HG03095 (cell line): ENCODE measurements around the gene STK11IP.
"Not testable (repeated sequence)": the region's sequence is repeated elsewhere in the genome, so short reads cannot be mapped to it uniquely, and the experiment has no call there.

Source experiments
- ATAC-seq: cut with Tn5 transposase; IDR thresholded peaks from one replicate; pipeline ENCODE4 v1.9.1; 2021; ENCODE audit warnings: moderate library complexity; ENCODE audit not compliant: unreplicated experiment

The STK11IP gene

DNA sequence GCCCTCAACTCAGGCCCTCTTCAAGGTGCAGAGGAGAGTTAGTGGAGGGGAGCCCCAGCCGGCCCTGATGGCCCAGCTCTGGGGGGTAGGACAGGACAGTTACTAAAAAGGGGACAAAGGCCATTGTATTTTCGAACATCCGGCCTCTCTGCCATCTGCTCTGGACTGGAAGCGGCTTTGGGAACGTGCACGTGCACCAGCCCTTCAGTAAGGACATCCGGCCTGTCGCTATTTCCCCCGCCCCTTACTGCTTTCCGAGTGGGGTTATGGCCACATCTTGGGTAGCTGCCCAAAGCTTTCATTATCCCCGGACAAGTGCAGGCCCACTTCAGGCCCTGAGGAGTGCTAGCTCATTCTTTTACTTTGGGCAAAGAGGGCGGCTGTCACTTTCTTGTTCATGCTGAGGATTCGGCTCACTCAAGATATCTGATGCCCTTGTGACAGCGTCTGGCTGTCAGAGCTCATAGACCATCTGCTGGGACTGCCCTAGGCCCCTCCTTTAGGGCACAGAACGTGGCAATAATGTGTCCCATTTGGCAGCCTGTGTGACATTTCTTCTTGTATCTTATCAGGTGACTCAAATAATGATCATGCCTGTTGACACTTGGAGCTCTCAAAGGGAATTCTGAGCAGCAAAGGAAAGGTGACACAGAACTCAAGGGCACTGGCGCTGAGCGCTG, 47.3 kb downstream of the STK11IP start:
- ATAC-seq, result no peak

- ATAC-seq, result no peak
Observed at GRCh38 chr2:219645631-219646527, 48.2 kb downstream of the STK11IP start.

GRCh38 chr2:219648176-219648575, 50.5 kb downstream of the STK11IP start:
- no peak for ATAC-seq

GRCh38 chr2:219648963-219649362, 51.3 kb downstream of the STK11IP start:
- no peak for ATAC-seq

DNA sequence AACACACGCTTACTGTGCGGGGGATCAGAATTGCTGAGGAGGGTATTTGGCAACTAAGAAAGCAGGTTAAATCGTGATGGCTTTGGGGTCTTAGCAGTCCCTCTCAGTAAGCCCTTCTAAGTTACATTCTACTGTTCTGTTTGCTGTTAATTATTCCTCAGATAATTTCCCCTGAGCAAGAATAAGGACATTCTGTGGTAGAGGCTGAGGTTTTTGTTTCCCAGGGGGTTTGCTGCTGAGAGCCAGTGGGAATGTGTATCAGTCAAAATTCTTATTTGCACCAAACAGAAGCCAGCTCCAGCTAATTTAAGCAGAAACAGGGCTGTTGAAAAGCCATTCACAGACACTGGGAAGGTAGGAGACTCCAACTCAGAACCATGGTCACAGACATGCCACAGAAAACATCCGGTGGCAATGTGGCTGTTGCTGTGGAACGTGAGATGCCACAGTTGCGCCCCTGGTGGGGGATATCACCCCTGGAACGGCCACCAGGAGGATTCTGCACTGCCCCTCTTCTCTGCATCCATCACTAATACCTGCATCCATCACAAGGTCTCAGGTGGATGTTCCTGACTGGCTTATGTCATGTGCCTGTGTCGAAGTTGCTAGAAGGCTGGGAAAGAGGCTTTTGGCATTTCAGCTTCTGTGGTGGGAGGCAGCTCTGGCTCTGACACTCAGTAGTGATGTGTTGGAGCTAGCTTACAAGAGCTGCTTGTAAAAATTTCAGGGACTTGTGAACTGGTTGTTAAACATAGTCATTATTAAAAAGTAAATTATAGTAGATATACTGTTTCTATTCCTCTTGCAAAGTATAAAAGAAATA, 53.0 kb downstream of the STK11IP start:
- ATAC-seq, result no peak

DNA sequence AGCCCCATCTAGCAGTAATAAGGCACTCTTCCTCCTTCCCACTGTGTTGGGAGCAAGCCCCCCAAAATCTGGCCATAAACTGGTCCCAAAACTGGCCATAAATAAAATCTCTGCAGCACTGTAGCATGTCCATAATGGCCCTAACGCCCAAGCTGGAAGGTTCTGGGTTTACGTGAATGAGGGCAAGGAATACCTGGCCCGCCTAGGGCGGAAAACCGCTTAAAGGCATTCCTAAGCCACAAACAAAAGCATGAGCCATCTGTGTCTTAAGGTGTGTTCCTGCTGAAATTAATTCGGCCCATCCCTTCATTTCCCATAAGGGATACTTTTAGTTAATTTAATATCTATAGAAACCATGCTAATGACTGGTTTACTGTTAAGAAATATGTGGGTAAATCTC, 54.0 kb downstream of the STK11IP start:
- not testable (repeated sequence) for ATAC-seq

GRCh38 chr2:219656526-219656925, 58.9 kb downstream of the STK11IP start:
- no peak for ATAC-seq

DNA sequence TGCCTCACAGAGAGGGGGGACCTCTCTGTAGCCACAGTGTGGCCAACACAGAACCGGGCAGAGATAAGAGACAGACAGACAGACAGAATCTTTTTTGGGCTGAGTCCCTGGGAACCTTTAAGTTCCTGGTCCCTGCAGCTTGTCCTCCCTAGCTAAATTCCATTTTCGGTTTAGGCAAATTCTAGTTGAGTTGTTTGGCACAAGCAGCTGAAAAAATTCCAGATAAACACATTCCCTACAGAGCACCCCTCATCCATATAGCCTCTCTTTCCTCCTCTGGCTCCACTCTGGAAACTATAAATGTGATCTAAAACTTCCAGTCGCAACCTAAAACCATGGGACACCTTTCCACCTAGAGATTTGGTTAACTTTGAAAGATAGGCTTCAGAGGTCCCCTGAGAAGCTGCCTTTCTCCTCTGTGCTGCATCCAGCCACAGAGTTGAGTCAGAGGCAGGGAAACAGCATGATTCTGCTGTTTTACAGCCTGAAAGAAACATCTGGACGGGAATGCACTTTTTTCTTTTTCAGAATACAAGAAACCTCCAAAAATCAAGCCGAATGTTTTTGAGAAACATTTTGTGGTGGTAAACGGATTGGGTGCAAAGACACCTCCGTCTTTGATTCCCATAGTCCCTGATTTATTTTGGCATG, 60.7 kb downstream of the STK11IP start:
- no peak for ATAC-seq

DNA sequence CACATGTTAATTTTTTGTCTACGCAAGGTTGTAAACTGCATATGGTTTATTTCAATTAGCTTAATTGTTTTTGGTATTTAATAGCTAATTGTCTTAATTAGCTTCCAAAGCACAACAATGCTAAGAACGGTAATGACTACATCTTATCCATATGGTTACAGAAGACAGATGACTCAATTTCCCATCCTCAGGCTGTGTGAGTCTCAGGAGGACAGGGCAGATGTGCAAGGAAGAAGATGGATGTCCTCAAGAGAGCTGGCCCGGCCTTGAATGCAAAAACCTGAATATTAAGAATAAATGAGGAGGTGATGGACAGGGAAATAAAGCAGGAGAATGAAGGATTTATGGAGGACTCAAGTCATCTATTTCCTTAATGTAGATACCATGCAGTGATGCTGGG, 61.2 kb downstream of the STK11IP start:
- ATAC-seq, result no peak

DNA sequence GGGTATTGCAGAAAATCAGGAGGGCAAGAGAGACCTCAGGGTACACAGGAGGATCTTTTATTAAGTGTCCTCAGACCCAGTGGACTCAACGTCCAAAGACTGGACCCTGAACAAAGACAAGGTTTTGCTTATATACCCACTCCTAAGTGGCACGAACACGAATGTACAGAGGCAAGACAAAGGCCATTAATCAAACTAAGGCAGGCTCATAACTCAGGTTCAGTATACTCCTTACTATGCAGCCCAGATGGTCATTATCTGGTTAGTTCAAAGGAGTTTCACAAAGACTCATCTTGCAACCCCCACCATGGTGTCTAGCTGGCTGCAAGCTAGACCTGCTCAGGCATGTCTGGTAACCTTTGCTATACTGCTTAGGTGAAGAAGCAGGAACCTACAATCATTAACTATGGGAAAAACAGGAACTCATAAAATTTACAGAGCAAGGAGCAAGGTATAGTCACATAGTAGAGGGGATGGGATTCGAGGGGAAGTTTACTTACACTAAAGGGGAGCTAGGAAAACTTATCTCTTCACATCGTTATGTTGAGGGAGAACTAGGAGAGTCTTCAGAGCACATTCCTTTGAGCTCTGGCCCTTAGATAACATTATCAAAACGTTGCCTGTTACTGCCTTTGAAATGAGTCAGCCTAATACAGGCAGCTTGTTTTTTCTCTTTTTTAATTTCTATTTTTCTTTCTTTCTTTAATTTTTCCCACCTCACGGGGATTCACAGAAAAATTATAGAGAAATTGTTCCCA, 63.7 kb downstream of the STK11IP start:
- ATAC-seq, result peak; percentile 94

- ATAC-seq, result peak; percentile 21
Observed at GRCh38 chr2:219661955-219662395, 64.3 kb downstream of the STK11IP start.

DNA sequence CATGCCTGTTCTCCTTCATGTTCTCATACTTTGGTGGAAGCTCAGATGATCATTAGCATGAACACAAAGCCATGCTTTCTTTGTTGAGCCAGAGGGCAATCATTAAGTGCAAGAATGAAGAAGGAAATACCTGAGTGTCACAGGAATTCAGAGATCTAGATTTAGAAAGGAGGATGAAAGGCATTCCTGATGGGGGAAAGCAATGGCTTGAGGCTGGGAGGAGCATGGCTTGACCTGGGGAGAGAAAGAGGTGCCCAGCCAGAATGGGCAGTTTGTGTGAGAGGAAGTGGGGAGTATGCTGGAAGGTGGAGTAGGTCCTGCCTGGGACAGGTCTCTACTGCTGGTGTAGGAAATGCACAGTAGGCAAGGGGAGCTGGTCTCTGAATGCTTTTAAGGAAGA, 64.9 kb downstream of the STK11IP start:
- ATAC-seq, result no peak

DNA sequence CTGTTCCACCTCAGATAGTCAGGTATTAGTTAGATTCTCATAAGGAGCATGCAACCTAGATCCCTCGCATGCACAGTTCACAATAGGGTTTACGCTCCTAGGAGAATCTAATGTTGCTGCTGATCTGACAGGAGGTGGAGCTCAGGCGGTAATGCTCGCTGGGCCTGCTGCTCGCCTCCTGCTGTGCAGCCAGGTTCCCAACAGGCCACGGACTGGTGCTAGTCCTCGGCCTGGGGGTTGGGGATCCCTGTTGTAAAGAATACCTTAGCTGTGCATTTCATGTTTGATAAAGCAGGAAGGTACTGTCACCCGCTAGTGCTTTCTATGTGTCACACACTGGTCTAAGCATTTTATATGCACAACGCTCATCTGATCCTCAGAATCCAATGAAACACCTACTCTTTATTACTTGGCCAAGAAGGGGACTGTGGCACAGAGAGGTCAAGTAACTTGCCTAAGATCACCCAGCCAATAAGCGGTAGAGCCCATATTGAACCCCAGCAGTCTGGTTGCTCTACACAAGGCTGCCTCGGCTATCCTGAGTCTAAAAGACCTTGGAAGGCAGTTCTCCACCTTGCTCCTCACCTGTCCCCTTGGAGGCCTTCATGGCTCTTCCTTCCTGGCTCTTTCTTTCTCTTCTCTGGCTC, 65.6 kb downstream of the STK11IP start:
- no peak for ATAC-seq

- no peak for ATAC-seq
Observed at GRCh38 chr2:219664041-219664440, 66.4 kb downstream of the STK11IP start.

GRCh38 chr2:219664944-219665343, 67.3 kb downstream of the STK11IP start:
- ATAC-seq, result no peak

DNA sequence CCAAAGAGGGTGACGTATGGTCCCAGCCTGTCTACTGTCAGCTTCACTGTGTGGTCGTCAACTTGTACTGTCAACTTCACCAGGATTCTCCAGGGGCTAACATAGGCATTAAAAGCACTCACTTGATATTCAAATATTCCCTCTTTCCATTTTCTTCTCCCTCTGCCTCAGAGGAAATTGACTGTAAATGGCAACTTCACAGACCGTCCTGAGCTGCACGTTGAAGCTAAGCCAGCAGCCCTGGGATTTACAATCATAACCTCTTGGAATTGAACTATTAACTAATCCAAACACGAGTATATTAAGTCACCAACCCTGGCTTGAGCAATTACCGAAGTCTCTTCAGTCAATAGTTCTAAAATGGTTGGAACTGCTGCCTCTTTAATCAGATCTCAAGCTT, 68.3 kb downstream of the STK11IP start:
- ATAC-seq, result no peak
